GM12891 (cell line): ENCODE data around the gene TBRG1.

ENCODE experiments used
- DNase-seq: peaks from one replicate; pipeline ENCODE4 v3.0.0; 2011; ENCODE audit warnings: low spot score; ENCODE audit not compliant: insufficient read length
- FAIRE-seq: peaks from 2 replicates; lab custom pipeline; 2011; peaks lifted over from hg19 to GRCh38; lab: Jason Lieb, UNC
- PAX5 ChIP-seq: IDR thresholded peaks from 2 replicates; pipeline ENCODE4 v1.6.1; 2011; ENCODE audit warnings: low read length, moderate library complexity, mild to moderate bottlenecking; ENCODE audit not compliant: insufficient read depth, severe bottlenecking
- POLR2A ChIP-seq: IDR thresholded peaks from 2 replicates; pipeline ENCODE4 v1.6.1; 2011; ENCODE audit warnings: low read depth, low read length, control low read depth
- POLR2AphosphoS5 ChIP-seq: IDR thresholded peaks from 2 replicates; pipeline ENCODE4 v1.6.1; 2011; ENCODE audit warnings: low read depth, low read length, control low read depth
- POU2F2 ChIP-seq: IDR thresholded peaks from 2 replicates; pipeline ENCODE4 v1.6.1; 2011; ENCODE audit warnings: low read depth, mild to moderate bottlenecking, control low read depth, low read length, moderate library complexity
- SPI1 ChIP-seq: IDR thresholded peaks from 2 replicates; pipeline ENCODE4 v1.6.1; 2011; ENCODE audit warnings: low read depth, low read length, control low read depth
- TAF1 ChIP-seq: IDR thresholded peaks from 2 replicates; pipeline ENCODE4 v1.6.1; 2011; ENCODE audit warnings: low read depth, low read length, control low read depth

TBRG1 gene

DNA sequence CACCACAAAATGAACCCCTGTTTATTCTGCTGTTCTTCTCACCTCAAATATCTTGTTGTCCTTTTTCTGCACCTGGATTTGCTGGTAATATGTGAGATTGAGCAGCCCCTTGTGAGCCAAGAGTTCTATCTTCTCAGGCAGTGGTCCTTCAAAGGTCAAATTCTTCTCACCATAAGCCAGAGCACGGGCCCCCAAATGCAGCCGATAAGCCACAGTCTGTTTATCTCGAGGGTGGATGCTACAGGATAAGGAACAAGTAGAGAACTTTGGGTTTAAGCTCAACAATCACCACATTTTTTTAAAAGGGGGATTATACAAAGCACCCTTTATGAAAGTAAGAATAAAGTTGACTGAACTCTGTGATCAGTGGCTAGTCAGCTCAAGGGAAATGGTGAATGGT lies 15.8 kb downstream of the TBRG1 start:
- DNase-seq, result no peak
- TF ChIP-seq SPI1 (no peak), POLR2A (no peak), TAF1 (no peak), POU2F2 (no peak), POLR2AphosphoS5 (no peak), PAX5 (no peak)
- FAIRE-seq, result no peak

GRCh38 chr11:124639186-124639585 lies 16.5 kb downstream of the TBRG1 start:
- TF ChIP-seq SPI1 (no peak), POLR2A (no peak), POU2F2 (no peak), PAX5 (no peak), TAF1 (no peak), POLR2AphosphoS5 (no peak)
- DNase-seq (no peak), FAIRE-seq (no peak)

- no peak for DNase-seq
- no peak for FAIRE-seq
- TF ChIP-seq POLR2A, result no peak
Measured at GRCh38 chr11:124640666-124641065, 18.0 kb downstream of the TBRG1 start.

DNA sequence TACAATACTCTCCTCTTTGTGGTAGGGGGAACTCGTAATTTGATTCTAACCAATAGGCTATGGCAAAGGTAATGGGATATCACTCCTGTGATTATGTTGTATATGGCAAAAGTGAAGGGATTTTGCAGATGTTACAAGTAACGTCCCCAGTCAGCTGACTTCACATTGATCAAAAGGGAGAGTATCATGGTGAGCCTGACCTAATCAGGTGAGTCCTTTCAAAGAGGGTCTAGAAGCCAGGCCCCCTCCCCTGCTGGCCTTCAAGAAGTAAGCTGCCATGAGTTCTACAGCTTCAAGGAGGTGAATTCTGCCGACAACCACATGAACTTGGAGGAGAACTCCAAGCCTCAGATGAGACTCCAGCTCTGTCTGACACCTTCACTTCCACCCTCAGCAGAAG lies 20.0 kb downstream of the TBRG1 start:
- TF ChIP-seq SPI1 (no peak), PAX5 (no peak), POU2F2 (no peak), POLR2AphosphoS5 (no peak), POLR2A (no peak), TAF1 (no peak)
- no peak for FAIRE-seq
- DNase-seq, result no peak

DNA sequence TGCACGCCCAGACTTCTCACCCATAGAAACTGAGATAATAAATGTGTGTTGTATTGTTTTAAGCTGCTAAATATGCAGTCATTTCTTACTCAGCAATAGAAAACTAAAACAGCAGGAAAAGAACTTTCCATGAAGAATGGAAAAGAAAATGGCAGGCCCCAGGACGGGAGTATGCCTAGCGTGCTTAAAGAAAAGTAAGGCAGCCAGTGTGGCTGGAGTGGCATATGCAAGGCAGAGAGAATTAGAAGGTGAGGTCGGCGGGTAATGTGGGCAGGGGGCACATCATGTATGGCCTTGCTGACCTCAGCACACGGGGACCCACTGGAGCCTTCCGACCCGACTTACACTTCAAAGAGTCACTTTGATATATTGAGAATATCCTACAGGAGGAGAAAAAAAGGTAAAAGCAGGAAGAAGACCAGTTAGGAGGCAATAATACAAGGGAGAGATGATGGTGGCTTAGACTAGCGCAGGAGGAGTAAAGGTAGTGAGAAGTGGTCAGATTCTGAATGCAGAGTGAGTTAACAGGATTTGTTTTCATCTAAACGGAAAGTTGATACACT lies 20.5 kb downstream of the TBRG1 start:
- FAIRE-seq, result peak; percentile 9
- TF ChIP-seq SPI1 (no peak), TAF1 (no peak), PAX5 (no peak), POLR2AphosphoS5 (no peak), POLR2A (no peak), POU2F2 (no peak)
- DNase-seq, result no peak

DNA sequence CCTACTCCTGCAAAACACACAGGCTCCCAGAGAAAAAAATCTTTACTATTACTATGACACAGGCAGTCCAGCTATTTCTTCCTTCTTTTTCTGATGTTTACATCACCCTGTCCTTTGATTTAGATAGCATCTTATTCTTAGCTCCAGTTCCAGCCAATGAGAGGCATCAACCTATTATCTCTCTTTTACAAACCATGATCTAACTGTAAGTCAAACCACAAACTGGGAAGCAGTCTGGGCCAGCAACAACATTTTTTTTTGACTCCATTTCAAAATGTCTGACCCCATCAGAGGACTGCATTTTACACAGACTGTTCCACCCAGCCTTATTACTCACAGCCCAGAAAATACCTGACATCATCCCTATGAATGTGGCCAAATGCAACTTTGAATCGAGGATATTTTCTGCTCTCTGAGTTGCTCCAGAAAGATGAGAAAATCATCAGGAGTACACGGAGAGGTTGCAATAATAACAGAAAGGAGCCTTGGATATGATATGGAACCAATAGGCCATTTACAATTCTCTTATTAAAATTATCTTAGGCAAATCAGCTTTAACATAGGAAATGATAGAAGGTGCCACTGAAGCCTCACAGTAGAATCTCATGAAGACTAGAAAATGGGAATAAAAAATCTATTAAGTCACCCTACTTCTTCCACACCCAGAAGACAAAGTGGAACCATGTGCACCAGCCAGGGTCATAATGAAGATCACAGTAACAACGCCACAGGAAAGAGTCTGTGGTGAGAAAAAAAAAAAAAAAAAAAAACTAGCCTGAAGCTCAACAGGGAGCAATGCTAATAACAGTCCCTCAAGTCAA lies 21.2 kb downstream of the TBRG1 start:
- FAIRE-seq (peak; percentile 48), DNase-seq (no peak)
- no peak for TF ChIP-seq POU2F2
- no peak for TF ChIP-seq POLR2AphosphoS5
- no peak for TF ChIP-seq PAX5
- TF ChIP-seq TAF1, result no peak
- TF ChIP-seq POLR2A, result no peak
- no peak for TF ChIP-seq SPI1

- DNase-seq (no peak), FAIRE-seq (peak; percentile 78)
- TF ChIP-seq SPI1, result peak; percentile 81
- no peak for TF ChIP-seq PAX5
- TF ChIP-seq TAF1, result no peak
Measured at GRCh38 chr11:124644426-124645280, 22.0 kb downstream of the TBRG1 start.

- FAIRE-seq, result peak; percentile 74
- no peak for DNase-seq
- no peak for TF ChIP-seq TAF1
- no peak for TF ChIP-seq PAX5
- TF ChIP-seq SPI1, result peak; percentile 59
- TF ChIP-seq POU2F2, result no peak
Measured at GRCh38 chr11:124646148-124646547, 23.5 kb downstream of the TBRG1 start.

DNA sequence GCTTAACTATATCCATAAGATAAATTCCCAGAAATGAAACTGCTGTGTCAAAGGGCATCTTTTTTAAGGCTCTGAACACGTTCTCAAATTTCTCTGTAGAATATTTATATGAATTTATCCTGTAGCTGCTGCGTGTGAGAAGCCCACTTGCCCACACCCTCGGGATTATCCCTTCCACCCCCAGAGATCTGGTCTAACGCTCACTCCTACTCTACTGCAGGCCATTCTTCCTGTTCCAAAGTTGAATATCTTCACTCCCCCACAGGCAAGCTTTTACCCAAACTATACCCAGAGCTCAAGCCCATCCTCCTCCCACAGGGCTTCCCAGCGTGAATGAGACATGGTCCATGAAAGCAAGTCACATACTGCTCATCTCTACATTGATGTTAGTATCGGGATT lies 25.9 kb downstream of the TBRG1 start:
- TF ChIP-seq POLR2AphosphoS5 (no peak), PAX5 (no peak), POU2F2 (no peak), SPI1 (no peak), POLR2A (no peak), TAF1 (no peak)
- FAIRE-seq (no peak), DNase-seq (no peak)
